RWPE1 (cell line): ENCODE data around the gene TPBGL.

ENCODE experiments used
- CTCF ChIA-PET: fragments of 350-600 bp; sonication (Branson Sonifier 250); formaldehyde crosslinking; extraction: SDS; loops from one replicate; lab custom pipeline; 2021; lab: Yijun Ruan, JAX
- POLR2A ChIA-PET: fragments of 400-600 bp; formaldehyde crosslinking; extraction: SDS; loops from one replicate; lab custom pipeline; 2020; ENCODE audit warnings: antibody characterized with exemption; ENCODE audit not compliant: low non-redundant PET; lab: Yijun Ruan, JAX
- DNase-seq: peaks from one replicate; pipeline ENCODE4 v3.0.0; 2012; ENCODE audit warnings: low spot score
- H3K27ac ChIP-seq: fragments of 450-650 bp; 2 replicates; pipeline ENCODE4 v1.5.1; 2017
- CTCF ChIP-seq: fragments of 450-650 bp; conservative IDR thresholded peaks from 2 replicates; pipeline ENCODE4 v1.5.1; 2017; ENCODE audit warnings: low read depth, mild to moderate bottlenecking

TPBGL gene

GRCh38 chr11:75205564-75206020, 35.0 kb upstream of the TPBGL start:
- no peak for DNase-seq
- no peak overlapping the region for H3K27ac ChIP-seq
- no peak for TF ChIP-seq CTCF
- POLR2A ChIA-PET: no interaction called here
- CTCF ChIA-PET: interaction anchor here (0.5 to 2.0 kb wide), 29 partner anchors 9 to 328 kb away, joined by 3 to 36 read pairs (median 4); partner anchors contain the start of gene TPBGL

- DNase-seq: no peak
- TF ChIP-seq CTCF: no peak
- ChIA-PET POLR2A (no interaction called here), CTCF (interaction anchor here (1.2 to 1.4 kb wide), 2 partner anchors 68 to 186 kb away, joined by 6 to 7 read pairs; no protein-coding TSS in a partner anchor)
- H3K27ac ChIP-seq: no peak overlapping the region
Observed at GRCh38 chr11:75208446-75208845, 32.1 kb upstream of the TPBGL start.

- DNase-seq: no peak
- no peak overlapping the region for H3K27ac ChIP-seq
- ChIA-PET CTCF (no interaction called here), POLR2A (no interaction called here)
- no peak for TF ChIP-seq CTCF
Observed at GRCh38 chr11:75212411-75212810, 28.2 kb upstream of the TPBGL start.

GRCh38 chr11:75214411-75214821, 26.2 kb upstream of the TPBGL start:
- H3K27ac ChIP-seq: no peak overlapping the region
- TF ChIP-seq CTCF: peak; percentile 16; the same call in 1 of the 2 replicates
- CTCF ChIA-PET: interaction anchor here (0.5 to 1.7 kb wide), 9 partner anchors 10 to 714 kb away, joined by 3 to 9 read pairs (median 3); partner anchors contain the start of gene TPBGL
- POLR2A ChIA-PET: no interaction called here
- DNase-seq: peak; percentile 77

GRCh38 chr11:75214843-75215242, 25.7 kb upstream of the TPBGL start:
- DNase-seq: no peak
- TF ChIP-seq CTCF: no peak
- H3K27ac ChIP-seq: no peak overlapping the region
- CTCF ChIA-PET: interaction anchor here (0.6 to 1.7 kb wide), 7 partner anchors 10 to 514 kb away, joined by 3 to 9 read pairs (median 3); no protein-coding TSS in a partner anchor
- POLR2A ChIA-PET: no interaction called here

- ChIA-PET CTCF (no interaction called here), POLR2A (interaction anchor here (0.6 kb wide), 1 partner anchor 35 kb away, joined by 3 read pairs; no protein-coding TSS in a partner anchor)
- no peak for TF ChIP-seq CTCF
- no peak overlapping the region for H3K27ac ChIP-seq
- DNase-seq: no peak
Observed at GRCh38 chr11:75219869-75220268, 20.7 kb upstream of the TPBGL start.
